A172 (cell line): ENCODE results near the gene TFEB. TPM values are rescaled to one million over a fixed set of nuclear protein-coding genes. Genes with fewer than 3 reads are reported as not detected.
"Not testable (repeated sequence)": the region's sequence is repeated elsewhere in the genome, so short reads cannot be mapped to it uniquely, and the experiment has no call there.

Experiments used
- DNase-seq: peaks from one replicate; pipeline ENCODE4 v3.0.0-alpha.2; 2015; ENCODE audit warnings: low spot score
- total RNA-seq: library from RNA; depleted of rRNA; stranded (reverse); fragments of >200 nt; shearing (Covaris generic); gene quantifications from 2 replicates; pipeline ENCODE4 v1.2.3, GENCODE V29; 2014

TFEB gene
- total RNA-seq, 1 experiment from 2014 or later, result 6.0 TPM

DNA sequence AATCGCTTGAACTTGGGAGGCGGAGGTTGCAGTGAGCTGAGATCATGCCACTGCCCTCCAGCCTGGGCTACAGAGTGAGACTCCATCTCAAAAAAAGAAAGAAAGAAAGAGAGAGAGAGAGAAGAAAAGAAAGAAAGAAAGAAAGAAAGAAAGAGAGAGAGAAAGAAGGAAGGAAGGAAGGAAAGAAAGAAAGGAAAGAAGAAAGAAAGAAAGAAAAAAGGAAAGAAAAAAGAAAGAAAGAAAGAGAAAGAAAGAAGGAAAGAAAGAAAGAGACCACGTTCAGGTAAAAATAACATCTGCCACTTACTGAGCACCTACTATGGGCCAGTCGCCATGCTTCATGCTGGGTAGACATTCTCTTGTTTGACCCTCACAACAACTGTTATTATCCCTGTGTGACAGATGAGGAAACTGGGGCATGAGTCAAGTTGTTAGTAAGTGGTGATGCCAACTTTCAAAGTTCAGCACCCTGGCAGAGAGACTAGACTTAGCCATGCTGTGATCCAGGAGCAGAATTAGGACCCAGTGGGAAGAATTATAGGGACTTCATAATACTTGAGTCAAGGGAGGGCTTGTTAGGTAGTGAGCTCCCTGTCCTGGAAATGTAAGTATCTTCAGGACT, 30.7 kb upstream of the TFEB start:
- DNase-seq, result not testable (repeated sequence)

DNA sequence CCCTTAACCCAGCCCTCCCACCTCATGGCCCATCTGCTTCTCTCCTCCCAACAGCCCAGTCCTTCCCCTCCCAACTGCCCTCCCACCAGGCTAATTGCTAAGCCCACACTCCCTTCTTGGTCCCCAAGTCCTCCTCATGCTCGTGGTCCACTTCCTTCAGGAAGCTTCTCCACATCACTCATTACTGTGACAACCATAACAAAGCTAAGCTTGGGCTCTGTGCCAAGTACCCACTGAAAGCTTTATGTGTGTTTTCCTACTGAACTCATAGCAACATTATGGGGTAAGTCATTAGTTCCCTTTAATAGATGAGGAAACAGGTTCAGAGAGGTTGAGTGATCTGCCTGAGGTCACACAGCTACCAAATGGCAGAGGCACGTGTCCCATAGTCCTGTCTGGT, 28.1 kb upstream of the TFEB start:
- DNase-seq, result no peak

DNA sequence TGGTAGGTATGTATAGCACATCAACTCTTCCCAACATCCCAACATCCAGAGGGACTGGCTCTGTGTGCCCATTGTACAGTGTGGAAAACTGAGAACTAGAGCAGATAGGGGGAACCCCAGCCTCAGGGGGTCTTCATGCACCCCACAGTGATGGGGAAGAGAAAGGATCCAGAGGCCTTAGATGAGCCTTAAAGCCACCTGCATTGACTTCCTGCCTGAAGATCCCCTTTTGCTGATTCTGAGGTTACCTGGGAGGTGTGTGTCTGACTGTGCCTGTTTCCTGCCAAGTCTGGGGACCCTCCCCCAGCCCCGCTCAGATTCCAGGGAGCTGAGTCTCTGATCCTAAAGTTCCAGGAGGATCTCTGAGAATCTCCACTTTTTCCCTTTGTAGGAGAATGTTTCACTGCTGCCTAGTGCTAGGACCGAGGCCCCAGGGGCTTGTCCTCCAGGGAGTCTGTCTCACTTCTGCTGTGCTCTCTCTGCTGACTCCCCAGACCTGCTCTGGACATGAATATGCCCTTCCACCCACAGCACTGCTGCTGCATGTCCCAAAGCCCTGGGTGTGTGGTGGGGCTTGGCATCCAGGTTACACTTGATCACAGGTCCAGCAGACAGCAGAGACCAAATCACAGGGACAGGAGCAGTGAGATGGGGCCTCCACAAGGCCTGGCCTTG, 24.6 kb upstream of the TFEB start:
- no peak for DNase-seq

DNA sequence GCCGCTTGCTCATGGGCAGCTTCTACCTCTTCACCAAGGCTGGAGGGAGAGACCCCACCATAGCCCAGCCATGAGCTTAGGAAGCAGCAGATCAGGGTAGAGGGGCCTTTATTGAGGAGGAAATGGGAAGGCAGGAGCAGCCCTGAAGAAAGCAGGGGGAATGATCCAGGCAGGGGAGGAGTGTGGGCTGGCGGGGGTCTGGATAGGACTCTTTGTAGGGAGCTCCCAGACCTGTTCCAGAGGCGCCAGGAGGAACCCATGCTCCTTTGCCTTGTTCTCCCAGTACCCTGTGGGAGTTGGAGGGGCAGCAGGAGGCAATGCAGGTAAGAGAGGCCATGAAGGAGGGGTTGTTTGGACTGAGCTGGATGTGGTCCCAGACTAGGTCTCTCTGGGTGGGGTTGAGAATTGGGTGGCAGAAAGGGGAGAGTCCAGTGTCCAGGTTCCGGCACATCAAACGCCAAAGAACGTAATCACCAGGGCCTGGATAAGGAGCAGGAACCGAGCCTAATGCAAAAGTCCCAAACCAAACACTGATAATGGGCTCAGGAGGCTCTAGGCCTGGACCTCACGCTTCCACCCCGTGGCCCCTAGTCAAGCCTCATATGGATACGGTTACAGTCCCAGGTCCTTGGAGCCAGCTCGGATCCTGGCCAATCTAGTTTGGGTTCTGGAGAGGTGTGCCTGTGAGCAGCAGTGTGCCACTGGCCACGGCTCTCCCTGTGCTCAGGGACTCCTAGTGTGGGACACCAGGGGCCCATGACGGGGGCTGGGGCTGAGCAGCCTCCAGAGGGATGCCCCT, 23.9 kb upstream of the TFEB start:
- no peak for DNase-seq

DNA sequence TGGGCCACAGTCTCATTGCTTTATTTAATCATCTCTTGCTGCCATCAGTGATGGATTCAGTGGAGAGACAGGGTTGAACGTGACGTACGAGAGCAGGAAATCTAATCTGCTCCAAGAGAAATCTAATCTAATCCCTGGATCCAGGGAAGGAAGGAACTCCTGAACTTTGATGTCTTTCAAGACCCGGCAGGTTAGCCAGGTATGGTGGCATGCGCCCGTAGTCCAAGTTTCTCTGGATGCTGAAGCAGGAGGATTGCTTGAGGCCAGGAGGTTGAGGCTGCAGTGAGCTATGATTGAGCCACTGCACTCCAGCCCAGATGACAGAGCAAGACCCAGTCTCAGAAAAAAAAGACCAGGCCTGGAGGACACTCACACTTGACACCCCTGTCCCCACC, 23.2 kb upstream of the TFEB start:
- DNase-seq, result no peak

DNA sequence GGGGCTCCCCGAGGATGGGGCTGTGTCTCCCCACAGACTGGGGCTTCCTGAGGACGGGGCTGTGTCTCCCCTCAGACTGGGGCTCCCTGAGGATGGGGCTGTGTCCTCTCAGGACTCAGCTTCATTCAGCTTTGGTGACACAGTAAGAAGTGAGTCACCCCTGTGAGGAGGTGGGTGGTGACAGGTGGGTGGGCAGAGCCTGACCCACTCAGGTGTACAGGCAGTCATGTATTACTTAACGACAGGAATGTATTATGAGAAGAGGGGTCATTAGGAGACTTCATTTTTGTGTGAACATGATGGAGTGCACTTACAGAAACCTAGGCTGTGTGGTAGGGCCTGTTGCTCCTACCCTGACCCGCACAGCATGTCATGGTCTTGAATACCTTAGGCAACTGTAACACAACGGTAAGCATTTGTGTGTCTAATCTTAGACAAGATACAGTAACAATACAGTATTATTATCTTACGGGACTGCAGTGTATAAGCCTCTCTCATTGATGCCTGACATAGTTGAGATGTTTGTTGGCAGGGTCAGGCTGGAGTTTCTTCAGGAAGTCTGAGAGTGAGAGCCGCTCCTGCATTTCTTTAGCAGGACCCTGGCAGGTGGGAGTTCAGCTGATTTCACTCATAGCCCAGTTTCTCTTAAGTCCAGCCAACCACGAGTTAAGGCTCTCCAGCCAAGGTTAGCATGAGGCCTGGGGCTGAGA, 22.7 kb upstream of the TFEB start:
- no peak for DNase-seq

DNA sequence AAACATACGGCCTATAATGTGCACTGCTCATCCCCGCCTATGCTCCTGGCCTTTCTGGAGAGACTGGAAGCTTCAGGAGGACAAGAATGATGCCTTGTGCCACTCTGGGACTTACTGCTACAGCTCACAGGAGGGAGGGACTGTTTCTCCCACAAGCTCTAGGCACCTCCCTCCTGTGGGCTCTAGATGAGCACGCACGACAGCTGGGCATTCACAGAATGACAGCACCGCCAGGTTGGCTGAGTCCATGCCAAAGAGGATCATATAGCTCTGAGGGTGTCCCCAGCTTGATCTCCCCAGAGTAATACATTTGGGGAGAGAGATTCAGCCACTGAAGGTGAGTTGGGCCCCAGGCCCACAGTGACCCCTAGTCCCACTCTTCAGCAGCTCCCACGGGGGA, 21.9 kb upstream of the TFEB start:
- DNase-seq, result no peak

DNA sequence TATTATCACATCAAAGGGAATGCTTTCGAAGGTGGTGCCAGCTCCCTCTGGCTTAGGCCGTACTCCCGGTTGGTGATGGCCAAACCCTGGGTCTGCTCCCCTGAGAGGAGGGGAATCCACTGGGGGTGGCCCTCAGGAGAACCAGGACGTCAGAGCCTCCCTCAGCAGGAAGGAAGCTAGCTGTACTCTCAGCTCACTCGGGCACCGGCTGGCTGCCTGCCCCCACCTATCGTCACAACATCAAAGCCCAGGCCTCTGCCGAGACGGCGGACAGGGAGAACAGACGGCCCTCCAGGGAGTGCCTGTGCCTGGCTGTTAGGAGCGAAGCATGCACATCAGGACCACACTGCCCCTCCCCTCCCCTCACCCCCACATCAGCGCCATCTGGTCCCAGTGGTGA, 20.9 kb upstream of the TFEB start:
- DNase-seq, result no peak

DNA sequence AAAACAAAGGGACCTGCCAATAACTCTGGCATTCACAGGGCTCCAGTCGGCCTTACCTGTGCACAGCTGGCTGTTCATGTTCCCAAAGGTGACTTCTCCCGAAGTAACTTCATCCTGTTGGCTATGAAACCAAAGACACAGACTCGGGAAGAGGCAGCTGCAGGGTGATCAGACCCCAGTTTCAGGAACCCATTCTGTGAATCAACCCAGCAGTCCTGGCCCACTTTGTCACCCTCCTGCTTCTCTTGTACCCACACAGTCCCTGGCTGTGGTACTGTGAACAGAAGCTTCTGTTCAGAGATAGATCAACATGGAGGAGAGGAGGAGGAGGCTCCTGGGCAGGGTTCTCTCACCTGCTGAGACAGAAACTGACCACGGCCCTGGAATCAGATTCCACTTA, 20.5 kb upstream of the TFEB start:
- DNase-seq, result no peak

DNA sequence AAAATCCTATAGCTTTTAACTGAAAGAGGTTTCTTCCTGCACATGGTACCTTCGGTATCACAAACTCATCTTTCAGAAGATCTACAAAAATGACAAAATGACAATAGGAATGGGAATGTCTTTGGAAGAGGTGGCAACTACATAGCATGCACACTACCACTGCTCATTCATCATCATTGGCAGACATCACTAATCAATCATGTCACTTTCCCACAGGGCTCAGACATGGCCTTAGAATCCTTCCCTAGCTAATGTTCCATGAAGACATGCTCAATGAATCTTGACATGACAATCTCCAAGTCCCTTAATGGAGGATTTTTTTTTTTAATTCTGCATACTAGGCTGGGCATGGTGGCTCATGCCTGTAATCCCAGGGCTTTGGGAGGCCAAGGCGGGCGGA, 15.0 kb upstream of the TFEB start:
- DNase-seq, result no peak

DNA sequence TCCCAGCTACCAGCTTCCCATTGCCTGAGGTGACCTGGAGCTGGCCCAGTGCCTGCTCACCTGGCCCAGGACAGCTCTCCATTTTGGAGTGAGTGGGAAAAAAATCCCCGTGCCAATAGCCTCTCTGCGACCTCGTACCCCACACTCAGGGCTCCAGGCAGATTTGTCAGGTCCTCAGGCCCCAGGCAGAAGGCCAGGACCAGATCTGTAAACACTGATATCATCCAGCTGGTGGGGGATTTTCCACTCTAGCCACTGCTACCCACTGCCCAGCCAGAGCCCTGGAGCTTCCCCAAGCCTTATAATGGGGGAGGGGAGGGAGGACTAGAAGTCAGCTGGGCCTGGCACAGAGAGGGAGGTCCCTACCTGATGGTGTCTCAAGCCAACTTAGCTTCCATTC, 13.1 kb upstream of the TFEB start:
- no peak for DNase-seq

DNA sequence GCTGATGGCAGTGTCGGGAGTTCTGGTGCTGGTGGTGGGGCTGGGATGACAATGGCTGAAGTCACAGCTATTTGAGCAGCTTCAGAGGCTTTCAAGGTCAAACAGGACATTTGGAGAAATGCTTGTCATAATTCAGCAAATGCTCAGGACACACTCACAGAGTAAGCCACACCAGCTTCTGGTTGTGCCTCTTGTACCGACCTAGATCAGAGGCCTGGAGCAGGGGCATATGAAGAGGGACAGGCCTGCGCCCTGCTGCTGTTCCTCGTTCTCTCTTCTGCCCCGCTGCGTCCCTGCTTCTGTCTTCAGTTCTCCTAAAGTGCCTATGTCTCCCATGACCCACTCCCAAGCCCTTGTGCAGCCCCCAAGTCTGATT, 12.7 kb upstream of the TFEB start:
- no peak for DNase-seq

DNA sequence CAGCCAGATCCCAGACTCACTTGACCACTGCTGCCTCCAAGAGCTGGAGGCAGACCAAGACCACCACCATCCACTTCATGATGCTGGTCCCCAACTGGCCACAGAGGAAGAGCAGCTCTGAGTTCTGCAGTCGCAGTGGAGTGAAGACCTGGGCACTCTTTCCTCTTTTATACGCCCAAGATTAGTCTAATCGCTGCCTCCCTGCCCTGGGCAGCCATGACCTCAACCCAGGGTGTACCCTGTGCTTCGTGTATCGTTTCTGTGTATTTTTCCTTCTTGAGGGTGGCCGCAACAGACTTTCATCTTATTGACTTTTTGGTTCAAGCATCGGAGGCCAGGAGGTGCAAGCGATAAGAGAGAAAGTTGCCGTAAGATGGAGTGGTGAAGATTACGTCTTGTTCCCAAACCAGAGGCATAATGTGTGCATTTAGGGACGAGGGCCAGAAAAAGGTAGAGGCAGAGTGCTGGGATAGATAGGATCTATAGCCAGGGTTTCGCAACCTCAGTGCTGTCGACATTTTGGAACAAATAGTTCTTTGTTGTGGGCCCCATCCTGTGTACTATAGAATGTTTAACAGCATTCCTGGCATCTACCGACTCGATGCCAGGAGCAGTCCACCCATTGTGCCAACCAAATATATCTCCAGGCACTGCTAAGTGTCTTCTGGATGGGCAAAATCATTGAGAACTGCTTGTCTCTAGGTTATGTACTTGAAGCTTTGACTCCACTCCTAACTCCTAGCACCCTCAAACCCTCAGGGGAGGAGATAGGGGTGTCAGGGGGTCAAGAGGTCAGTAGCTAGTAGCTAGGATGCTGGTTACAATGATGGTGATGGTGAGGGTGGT, 12.1 kb upstream of the TFEB start, which contains the start of gene PGC:
TSS of gene PGC (minus strand) at position 142 of the 846 bp plus-strand sequence. CDS start at position 79, 63 bp downstream.
- no peak for DNase-seq

DNA sequence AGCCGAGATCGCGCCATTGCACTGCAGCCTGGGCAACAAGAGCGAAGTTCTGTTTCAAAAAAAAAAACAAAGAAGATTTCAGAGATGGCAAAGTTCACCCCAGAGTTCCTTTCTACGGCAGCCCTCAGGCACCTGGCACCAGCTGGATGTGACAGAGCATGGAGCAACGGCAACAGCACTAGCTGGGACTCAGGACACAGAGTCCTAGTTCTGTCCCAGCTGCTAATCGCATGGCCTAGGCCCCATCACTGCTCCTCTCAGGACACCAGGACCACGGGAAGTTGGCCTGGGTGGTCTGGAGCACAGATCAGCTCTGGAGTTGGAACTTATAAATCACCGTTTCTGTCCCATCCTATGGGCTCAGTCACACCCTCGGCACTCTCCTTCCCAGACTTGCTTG, 10.7 kb upstream of the TFEB start:
- DNase-seq, result no peak

DNA sequence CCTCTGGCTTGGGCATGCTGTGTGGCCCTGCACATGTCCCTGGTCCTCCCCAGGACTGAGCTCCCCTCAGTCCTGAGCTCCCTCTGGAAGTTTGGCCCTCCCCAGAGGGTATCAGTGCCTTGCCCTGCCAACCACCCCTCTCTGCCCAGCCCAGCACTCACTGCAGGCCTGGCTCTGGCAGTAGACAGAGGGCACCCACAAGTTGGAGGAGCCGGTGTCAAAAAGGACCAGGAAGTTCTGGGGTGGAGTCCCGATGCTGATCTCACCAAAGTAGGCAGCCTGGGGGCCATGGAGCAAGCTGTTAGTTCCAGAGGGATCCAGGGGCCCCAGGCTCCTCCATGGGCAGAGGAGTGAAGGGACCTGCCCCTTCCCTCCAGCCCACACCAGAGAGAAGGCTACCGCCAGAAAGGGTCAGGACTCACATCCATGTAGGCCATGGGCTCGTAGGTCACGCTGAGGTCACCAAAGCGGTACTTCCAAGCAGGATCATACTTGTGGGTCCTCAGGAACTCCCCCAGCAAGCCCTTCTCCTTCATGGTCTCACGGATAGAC, 8.9 kb upstream of the TFEB start:
- DNase-seq, result no peak

DNA sequence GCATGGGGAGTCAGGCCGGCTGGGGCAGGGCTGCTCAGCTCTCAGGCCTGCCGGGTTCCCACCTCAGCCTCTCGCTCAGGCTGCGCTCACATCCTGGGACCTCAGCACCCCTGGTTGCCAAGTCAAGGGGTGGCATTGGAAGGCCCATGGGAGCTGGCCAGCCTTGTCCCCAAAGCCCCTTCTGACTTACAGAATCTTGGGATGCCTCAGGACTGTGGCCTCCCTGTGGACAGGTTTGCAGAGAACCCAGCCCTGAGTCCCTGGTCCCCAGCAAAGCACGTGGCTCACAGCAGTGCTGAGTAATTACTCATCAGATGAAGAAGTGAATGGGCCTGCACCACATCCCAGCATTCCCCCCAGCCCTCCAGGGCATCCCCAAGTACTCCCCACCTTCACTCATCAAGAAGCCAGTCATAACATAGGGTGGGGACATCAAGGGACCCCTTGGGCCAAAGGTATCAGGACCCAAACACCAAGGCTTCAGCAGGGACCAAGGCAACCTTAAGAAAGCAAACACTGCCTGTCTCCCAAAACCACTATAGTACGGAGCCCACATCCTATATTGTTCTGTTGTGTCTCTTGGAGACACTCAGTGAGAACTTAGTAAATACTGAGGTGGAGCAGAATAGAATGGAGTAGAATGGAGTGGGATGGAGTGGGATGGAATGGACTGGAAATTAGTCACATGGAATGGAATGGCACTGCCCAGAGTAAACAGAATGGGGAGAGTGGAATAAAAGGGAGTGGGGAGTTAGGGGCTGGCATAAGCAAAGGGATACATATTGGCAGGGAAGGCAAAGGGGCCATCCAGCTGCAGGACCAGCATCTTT, 8.2 kb upstream of the TFEB start:
- DNase-seq, result no peak

DNA sequence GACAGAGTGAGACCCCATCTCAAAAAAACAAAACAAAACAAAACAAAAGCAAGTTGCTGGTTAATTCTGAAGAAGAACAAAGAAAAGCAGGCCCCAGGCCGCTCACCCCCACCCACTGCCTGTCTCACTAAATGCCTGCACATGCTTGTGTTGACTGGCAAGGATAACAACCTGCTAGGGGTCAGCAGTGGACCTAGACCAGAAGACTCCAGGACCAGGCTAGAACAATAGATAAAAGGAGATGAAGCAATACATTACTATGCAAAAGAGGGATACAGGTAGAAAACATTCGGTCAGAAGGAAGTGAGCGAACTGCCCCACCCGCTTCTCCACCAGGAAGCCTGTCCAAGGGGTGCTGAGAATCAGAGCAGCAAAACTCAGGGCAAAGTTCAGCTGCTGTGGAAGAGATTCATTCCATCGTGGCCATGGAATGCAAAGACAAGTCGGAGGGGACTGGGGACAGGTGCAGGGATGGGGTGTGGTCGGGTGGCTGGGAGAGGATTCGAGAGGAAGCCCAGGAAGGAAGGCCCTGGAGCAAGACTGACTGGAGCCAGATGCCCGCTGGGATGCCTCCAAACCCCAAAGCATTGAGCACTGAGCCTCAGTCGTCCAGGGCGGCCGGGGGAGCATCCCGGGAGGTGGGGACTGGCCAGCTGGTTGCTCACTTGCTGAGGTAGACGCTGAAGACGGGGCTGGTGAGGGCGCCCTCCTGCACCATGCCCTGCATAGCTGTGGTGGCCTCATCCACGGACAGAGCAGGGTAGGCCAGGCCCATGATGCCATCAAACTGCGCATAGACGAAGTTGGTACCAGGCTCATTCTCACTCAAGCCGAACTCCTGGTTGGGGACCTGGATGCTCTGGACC, 6.5 kb upstream of the TFEB start:
- DNase-seq, result no peak

DNA sequence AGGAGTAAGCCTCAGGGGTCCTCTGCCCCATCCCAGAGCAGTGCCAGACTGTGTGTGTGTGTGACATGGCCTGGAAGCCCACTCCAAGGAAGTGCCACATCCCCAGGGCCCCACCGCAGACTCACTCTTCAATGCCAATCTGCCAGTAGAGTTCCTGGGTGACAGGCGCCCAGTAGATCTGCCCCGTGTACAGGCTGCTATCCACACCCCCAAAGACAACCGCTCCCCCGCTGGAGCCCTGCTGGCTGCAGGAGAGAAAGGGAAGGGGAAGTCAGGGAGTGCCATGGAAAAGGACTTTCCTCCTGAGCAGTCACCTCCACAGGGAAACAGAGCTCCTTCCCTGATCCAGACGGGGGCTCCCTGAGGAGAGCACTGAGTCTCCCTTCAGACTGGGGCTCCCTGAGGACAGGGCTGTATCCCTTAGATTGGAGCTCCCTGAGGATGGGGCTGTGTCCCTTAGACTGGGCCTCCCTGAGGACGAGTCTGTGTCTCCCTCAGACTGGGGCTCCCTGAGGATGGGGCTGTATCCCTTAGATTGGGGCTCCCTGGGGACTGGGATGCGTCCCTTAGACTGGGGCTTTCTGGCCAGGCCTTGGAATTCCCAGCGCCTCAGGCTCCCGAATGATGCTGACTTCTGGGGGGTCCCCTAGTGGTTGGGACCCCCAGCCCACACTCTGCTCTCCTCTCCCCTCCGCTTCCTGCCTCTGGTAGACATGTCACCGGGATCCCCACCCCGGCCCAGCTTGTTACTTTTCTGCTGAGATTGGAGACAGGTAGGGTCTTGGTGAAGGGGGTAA, 5.2 kb upstream of the TFEB start:
- no peak for DNase-seq
